Measurements from ENCODE around the gene FAM81A.

FAM81A gene

GRCh38 chr15:59571606-59572005 lies 133.6 kb downstream of the FAM81A start:
- in situ Hi-C loops (cut with MboI; ENCODE audit: low sequenced_read_pairs) = no loop called here
